G401 (cell line): ENCODE results near the gene WDR93. TPM values are rescaled to one million over a fixed set of nuclear protein-coding genes. Genes with fewer than 3 reads are reported as not detected.
"Not testable (repeated sequence)": the region's sequence is repeated elsewhere in the genome, so short reads cannot be mapped to it uniquely, and the experiment has no call there.

Experiments
- DNase-seq: peaks from one replicate; pipeline ENCODE4 v3.0.0-alpha.2; 2015; ENCODE audit warnings: low spot score
- in situ Hi-C: cut with HindIII; loops from 2 replicates; pipeline ENCODE4 v1.10.0; 2016; ENCODE audit warnings: low sequenced_read_pairs, mixed read lengths
- total RNA-seq: library from RNA; depleted of rRNA; stranded (reverse); fragments of >200 nt; shearing (Covaris generic); gene quantifications from 2 replicates; pipeline ENCODE4 v1.2.3, GENCODE V29; 2014; rRNA removed

The WDR93 gene
- total RNA-seq, 1 experiment from 2014 or later = 0.64 TPM

GRCh38 chr15:89780601-89781000 lies 90.0 kb downstream of the WDR93 start:
- in situ Hi-C loops = no loop called here
- no peak for DNase-seq

- no peak for DNase-seq
- in situ Hi-C loops = no loop called here
Measured at GRCh38 chr15:89781055-89781454, 90.4 kb downstream of the WDR93 start.

GRCh38 chr15:89781891-89782618 lies 91.4 kb downstream of the WDR93 start:
- no peak for DNase-seq

GRCh38 chr15:89782619-89782950 lies 92.0 kb downstream of the WDR93 start:
- DNase-seq, in situ Hi-C loops: not testable (repeated sequence)

More at GRCh38 chr15:89781891-89782618, 91.4 kb downstream of the WDR93 start:
- in situ Hi-C loops = no loop called here

- in situ Hi-C loops = no loop called here
- DNase-seq = no peak
Measured at GRCh38 chr15:89783111-89783860, 92.7 kb downstream of the WDR93 start.

GRCh38 chr15:89783861-89784685 lies 93.5 kb downstream of the WDR93 start:
- DNase-seq = no peak
- in situ Hi-C loops = no loop called here

GRCh38 chr15:89784686-89784960 lies 94.0 kb downstream of the WDR93 start:
- no peak for DNase-seq
- in situ Hi-C loops = no loop called here

GRCh38 chr15:89785064-89785773 lies 94.6 kb downstream of the WDR93 start:
- in situ Hi-C loops = no loop called here
- DNase-seq = no peak

GRCh38 chr15:89785774-89786140 lies 95.1 kb downstream of the WDR93 start:
- DNase-seq = no peak
- in situ Hi-C loops = no loop called here

GRCh38 chr15:89787944-89788343 lies 97.3 kb downstream of the WDR93 start:
- in situ Hi-C loops = no loop called here
- DNase-seq = no peak

- in situ Hi-C loops, DNase-seq: not testable (repeated sequence)
Measured at GRCh38 chr15:89788585-89788984, 98.0 kb downstream of the WDR93 start.

GRCh38 chr15:89790206-89790605 lies 99.6 kb downstream of the WDR93 start:
- no peak for DNase-seq
- in situ Hi-C loops = no loop called here

- in situ Hi-C loops = no loop called here
- DNase-seq = no peak
Measured at GRCh38 chr15:89790661-89791060, 100.0 kb downstream of the WDR93 start.

GRCh38 chr15:89792106-89792805 lies 101.6 kb downstream of the WDR93 start:
- no peak for DNase-seq
- in situ Hi-C loops = no loop called here

Other genes starting within 250 kb of the WDR93 start
- gene RHCG, start 194.2 kb upstream of the WDR93 start, total RNA-seq = 2.2 TPM in 1 of 2 replicates, not detected in the other
- gene TICRR, start 115.3 kb upstream of the WDR93 start, total RNA-seq = 3.4 and 7.3 TPM in 2 replicates
- 19.6 and 21.5 TPM in 2 replicates for gene KIF7, start 35.3 kb upstream of the WDR93 start, total RNA-seq
- 0.07 TPM in 1 of 2 replicates, not detected in the other for gene PLIN1, start 11.4 kb upstream of the WDR93 start, total RNA-seq
- 4.1 and 11.0 TPM in 2 replicates for gene PEX11A, start 57 bp upstream of the WDR93 start, total RNA-seq
- not detected in 2 replicates for gene MESP1, start 60.4 kb downstream of the WDR93 start, total RNA-seq
- not detected in 2 replicates for gene MESP2, start 85.5 kb downstream of the WDR93 start, total RNA-seq
- gene ANPEP, start 124.0 kb downstream of the WDR93 start, total RNA-seq = not detected in 2 replicates
- gene AP3S2, start 203.2 kb downstream of the WDR93 start, total RNA-seq = 32.3 and 61.4 TPM in 2 replicates
- 5.3 and 7.0 TPM in 2 replicates for gene ARPIN, start 222.1 kb downstream of the WDR93 start, total RNA-seq